ENCODE measurements around the gene GTF2IRD1. TPM values are rescaled to one million over a fixed set of nuclear protein-coding genes. Genes with fewer than 3 reads are reported as not detected.
"Not testable (repeated sequence)": the region's sequence is repeated elsewhere in the genome, so short reads cannot be mapped to it uniquely, and the experiment has no call there.

Gene GTF2IRD1
- total and polyA plus RNA-seq, 2 experiments from 2014 or later = 28.7 to 37.1 TPM

GRCh38 chr7:74489997-74490945 lies 36.6 kb downstream of the GTF2IRD1 start:
- H3K4me1 Mint-ChIP-seq = peaks cover 1% of the 10 kb centered on the region
- TF ChIP-seq NANOG (IDR thresholded peaks at IDR 0.05; ENCODE audit: borderline replicate concordance) = no peak
- no peak for TF ChIP-seq CTCF (conservative IDR thresholded peaks at IDR 0.05; ENCODE audit: low read depth in 2 of 2)
- no peak for TF ChIP-seq CREB1 (CRISPR knock-in tag; IDR thresholded peaks at IDR 0.05; ENCODE audit: low read depth)
- no peak for TF ChIP-seq ETS1 (IDR thresholded peaks at IDR 0.05)
- TF ChIP-seq REST (IDR thresholded peaks at IDR 0.05; ENCODE audit: unreplicated experiment) = no peak
- no peak for TF ChIP-seq EZH2 (IDR thresholded peaks at IDR 0.05; ENCODE audit: low read depth, unreplicated experiment)
- TF ChIP-seq STAT1 (IDR thresholded peaks at IDR 0.05; ENCODE audit: unreplicated experiment) = no peak
- TF ChIP-seq ZNF114 (CRISPR knock-in tag; IDR thresholded peaks at IDR 0.05) = no peak
- TF ChIP-seq ZNF331 (CRISPR knock-in tag; IDR thresholded peaks at IDR 0.05; ENCODE audit: low read depth) = no peak
- peak overlapping the region; percentile 62; the same call in 1 of the 2 replicates for H3K27ac Mint-ChIP-seq
- Histone ChIP-seq H4K20me1 (replicated peaks; ENCODE audit: insufficient read depth) (peaks cover 6% of the 10 kb centered on the region), H3K79me2 (replicated peaks; ENCODE audit: insufficient read depth) (peaks cover 66% of the 10 kb centered on the region), H3K4me2 (no peak overlapping the region), H3K4me1 (ENCODE audit: insufficient read depth) (no peaks in the 10 kb centered on the region), H2AFZ (no peak overlapping the region), H3K9me2 (ENCODE audit: insufficient read depth) (no peaks in the 10 kb centered on the region), H3K4me3 (no peak overlapping the region), H3K27me3 (ENCODE audit: insufficient read depth) (no peaks in the 10 kb centered on the region), H3K36me3 (ENCODE audit: insufficient read depth) (no peaks in the 10 kb centered on the region), H3K27ac (ENCODE audit: low read depth) (no peak overlapping the region), H3F3A (replicated peaks; ENCODE audit: low read depth) (0 out of 2 replicates have a peak, but pooled peaks cover under 1% of the 10 kb centered on the region)
- DNase-seq (ENCODE audit: low spot score) (no peak), ATAC-seq (no peak)
- peaks cover 14% of the 10 kb centered on the region; the same call in 2 of the 3 replicates for H3K9me3 Mint-ChIP-seq
- no peak overlapping the region for H3K4me3 Mint-ChIP-seq
- H3K27me3 Mint-ChIP-seq (ENCODE audit: insufficient read depth, low read depth, poor library complexity) = peaks cover 13% of the 10 kb centered on the region
- H3K36me3 Mint-ChIP-seq (ENCODE audit: low read depth) = peaks cover 33% of the 10 kb centered on the region

GRCh38 chr7:74491490-74491889 lies 37.8 kb downstream of the GTF2IRD1 start:
- H3K27me3 Mint-ChIP-seq (ENCODE audit: insufficient read depth, low read depth, poor library complexity) = peaks cover 14% of the 10 kb centered on the region

More at GRCh38 chr7:74491490-74491889, 37.8 kb downstream of the GTF2IRD1 start:
- Mint-ChIP-seq H3K9me3 (peaks cover 14% of the 10 kb centered on the region; the same call in 2 of the 3 replicates), H3K36me3 (ENCODE audit: low read depth) (peaks cover 39% of the 10 kb centered on the region)
- H3K27me3 ChIP-seq (ENCODE audit: insufficient read depth); H3K4me3 Mint-ChIP-seq; ATAC-seq; H3K27ac ChIP-seq (ENCODE audit: low read depth); H4K20me1 ChIP-seq (replicated peaks; ENCODE audit: insufficient read depth); H3K36me3 ChIP-seq (ENCODE audit: insufficient read depth); H3K9me2 ChIP-seq (ENCODE audit: insufficient read depth); DNase-seq (ENCODE audit: low spot score); H3K27ac Mint-ChIP-seq; H3K4me1 ChIP-seq (ENCODE audit: insufficient read depth); H3K4me1 Mint-ChIP-seq; H3F3A ChIP-seq (replicated peaks; ENCODE audit: low read depth); H3K4me2 ChIP-seq; H2AFZ ChIP-seq; H3K4me3 ChIP-seq: not testable (repeated sequence)
- peaks cover 57% of the 10 kb centered on the region for H3K79me2 ChIP-seq (replicated peaks; ENCODE audit: insufficient read depth)
